NCI-H2029 (cell line): ENCODE data around the gene BCL7C.
"Not testable (repeated sequence)": the region's sequence is repeated elsewhere in the genome, so short reads cannot be mapped to it uniquely, and the experiment has no call there.

Experiments used
- DNase-seq: peaks from one replicate; lab custom pipeline; 2025; lab: John Stamatoyannopoulos, UW

Gene BCL7C

DNA sequence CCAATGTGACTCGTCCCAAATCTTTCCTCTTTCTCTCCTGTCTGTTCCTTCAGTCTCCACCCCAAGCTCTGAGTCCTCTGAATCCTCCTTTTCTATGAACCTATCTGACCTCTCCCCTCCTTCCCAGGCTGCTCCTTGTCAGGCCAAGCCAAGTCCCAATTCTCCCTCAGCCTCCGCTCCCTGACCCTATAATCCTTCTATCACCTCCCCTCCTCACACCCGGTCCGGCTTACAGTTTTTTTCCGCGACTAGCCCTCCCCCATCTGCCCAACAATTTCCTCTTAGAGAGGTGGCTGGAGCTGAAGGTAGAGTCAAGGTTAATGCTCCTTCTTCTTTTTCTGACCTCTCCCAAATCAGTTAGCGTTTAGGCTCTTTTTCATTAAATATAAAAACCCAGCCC lies 33.1 kb downstream of the BCL7C start:
- not testable (repeated sequence) for DNase-seq

DNA sequence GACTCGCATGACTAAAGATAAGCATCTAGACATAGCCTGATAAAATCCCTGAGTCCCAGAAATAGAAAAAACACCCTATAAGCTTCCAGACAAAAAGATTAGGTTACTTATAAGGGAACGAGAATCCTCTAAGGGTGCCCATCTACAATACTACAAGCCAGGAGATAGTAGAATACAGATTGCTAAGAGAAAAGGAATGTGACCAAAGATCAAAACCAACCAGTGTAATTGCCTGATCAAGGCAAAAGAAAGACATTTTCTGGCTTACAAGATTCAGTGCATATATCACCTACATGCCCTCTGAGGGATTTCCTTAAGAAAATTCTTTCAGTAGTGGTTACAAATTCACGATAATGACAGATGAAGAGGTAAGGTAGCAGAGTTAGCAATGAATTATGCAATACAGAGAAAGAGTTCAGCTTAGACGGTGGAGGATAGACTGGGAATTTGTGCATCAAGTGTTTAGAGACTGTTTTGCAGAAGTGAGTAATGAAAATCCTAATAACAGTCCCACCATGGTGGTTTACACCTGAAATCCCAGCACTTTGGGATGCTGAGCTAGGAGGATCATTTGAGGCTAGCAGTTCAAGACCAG lies 35.0 kb downstream of the BCL7C start:
- DNase-seq, result no peak

DNA sequence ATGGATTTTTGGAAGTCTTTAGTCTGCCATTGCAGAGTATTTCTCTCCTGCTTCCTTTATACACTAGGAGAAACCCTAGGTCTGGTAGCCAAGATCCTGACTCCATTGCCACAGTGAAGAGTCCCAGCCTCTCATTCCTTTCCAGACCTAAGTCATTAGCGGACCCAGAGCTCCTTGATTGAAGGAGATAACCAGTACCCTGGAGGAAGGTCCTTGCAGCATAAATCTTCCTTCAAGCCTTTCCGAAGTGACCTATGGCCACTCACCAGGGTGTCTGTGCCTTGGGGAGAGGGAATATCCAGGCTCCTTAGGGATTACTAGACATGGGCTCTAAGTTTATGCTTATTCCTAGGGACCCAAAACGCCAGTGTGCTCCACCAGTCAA lies 35.8 kb downstream of the BCL7C start:
- no peak for DNase-seq

GRCh38 chr16:30853758-30854157 lies 40.1 kb downstream of the BCL7C start:
- no peak for DNase-seq

DNA sequence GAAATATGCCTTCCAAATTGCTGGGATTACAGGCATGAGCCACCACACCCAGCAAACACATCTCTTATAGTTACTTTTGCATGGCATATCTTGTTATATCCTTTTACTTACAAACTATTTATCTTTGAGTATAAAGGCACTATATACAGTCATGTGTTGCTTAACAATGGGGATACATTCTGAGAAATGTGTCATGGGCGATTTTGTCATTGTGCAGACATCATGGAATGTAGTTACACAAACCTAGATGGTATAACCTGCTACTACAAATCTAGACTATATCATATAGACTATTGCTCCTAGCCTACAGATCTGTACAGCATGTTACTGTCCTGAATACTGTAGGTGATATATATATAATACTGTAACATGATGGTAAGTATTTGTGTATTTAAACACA lies 43.6 kb downstream of the BCL7C start:
- DNase-seq, result no peak

DNA sequence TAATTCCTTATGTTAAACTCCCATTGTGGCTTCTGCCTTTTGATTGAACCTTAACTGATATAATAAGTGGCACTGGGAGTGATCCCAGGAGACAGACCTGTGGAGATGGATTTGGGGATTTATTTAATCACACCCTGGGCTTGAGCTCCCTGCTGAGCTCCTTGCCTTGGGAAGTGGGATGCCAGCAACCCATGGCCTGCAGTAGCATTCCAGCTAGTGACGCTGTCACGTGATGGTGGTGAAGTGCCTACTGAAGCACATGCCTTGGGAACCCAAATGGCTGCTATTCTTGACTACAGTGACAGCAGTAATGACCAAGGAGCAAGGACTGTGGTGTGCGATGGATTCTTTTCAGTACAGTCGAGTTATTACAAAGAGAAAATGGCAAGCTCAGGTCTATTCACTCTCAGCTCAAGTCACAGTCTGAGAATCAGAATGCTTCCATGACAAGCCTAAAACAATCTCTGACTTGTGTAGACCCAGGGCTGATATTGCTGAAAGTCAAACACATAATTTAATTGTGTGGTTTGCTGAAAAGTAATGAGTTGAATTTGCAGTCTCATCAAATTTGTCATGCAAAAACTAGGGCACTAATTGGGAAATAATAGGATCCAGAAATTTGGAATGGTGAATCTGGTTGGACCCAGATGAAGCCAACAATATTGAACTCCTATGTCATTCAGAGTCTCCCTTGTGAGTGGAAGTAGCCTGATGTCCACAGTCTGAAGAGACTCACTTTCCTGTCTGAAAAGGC lies 47.1 kb downstream of the BCL7C start:
- no peak for DNase-seq

DNA sequence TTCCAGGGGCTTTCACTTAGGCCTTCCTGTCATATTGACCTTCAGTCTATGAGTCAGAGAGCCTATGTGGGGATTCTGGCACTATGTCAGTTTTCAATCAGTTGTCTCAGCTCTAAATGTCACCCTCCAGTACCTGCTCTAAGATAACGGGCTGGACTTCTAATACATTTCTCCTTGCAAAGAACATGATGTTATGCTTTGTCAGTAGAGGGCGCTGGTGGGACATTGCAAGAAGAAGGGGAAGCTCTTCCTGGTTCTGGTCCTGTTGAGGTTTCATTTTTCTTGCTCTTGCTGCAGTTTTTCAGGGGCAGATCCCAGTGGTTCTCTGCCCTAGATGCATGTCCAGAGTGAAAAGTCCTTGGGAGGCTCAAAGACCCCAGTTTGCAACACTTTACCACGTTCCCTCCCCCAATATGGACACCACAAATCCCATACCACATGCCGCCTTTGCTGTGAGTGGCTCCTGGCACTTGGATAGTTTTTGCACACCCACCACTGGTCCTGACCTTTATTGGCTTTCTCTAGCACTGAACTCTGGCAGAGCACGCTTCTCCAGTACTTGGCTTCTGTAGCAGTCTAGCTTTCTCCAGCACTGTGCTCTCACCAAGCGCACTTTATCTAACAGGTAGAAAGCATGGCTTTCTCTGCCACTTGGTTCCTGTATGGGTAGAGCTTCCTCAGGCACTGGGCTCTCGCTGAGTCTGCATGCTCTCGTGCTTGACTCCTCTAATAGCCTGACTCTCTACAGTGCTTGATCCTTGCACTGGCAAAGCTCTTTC lies 49.0 kb downstream of the BCL7C start:
- peak; percentile 85 for DNase-seq

- DNase-seq, result no peak
These were observed 49.6 kb downstream of the BCL7C start for GRCh38 chr16:30844346-30844670.

DNA sequence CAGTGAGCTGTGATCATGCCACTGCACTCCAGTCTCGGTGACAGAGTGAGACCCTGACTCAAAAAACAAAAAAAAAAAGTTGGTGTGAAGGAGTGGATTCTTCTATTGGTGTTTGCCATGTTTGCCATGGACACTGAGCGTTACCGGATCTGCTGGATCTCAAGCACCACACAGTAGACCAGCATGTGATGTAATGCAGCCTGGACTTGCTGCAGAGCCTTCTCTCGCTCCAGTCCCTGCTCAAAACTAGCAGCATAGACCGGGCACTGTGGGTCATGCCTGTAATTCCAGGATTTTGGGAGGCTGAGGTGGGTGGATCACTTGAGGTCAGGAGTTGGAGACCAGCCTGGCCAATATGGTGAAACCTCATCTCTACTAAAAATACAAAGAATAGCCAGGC lies 50.4 kb downstream of the BCL7C start:
- DNase-seq, result no peak

DNA sequence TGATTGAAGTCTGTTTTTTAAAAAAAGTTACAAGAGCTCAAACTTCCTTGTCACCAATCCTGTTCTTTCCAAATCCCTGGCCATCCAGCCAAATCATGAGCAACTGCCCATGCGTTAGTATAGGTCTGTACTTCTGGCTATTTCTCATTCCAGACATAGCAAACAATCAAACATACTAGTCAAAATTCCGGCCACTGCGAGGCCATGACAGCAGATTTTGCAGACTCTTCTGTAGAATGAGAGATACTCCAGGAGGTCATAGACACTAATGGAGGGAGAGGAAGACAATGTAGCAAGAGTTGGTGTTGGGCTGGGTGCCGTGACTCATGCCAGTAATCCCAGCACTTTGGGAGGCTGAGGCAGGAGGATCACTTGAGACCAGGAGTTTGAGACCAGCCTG lies 50.9 kb downstream of the BCL7C start:
- DNase-seq, result no peak

DNA sequence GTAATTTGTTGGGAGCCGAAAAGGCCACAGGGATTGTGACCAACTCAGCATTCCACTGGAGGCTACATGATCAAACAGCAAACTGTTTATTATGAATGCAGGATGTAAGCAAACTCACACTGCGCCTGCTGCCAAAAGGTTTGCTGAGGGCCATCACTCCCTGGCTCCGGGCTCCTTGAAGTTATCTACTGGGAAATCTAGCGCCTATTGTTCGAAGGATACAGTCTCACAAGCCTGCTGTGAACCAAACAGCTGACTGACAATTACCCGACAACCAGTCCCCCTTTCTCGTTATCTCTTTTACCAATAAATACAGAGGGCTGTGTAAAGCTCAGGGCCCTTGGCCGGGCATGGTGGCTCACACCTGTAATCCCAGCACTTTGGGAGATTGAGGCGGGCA lies 52.5 kb downstream of the BCL7C start:
- DNase-seq, result no peak

GRCh38 chr16:30840611-30841010 lies 53.3 kb downstream of the BCL7C start:
- no peak for DNase-seq

- no peak for DNase-seq
These were observed 54.2 kb downstream of the BCL7C start for GRCh38 chr16:30839523-30840227.

- no peak for DNase-seq
These were observed 54.9 kb downstream of the BCL7C start for GRCh38 chr16:30838876-30839471.

- DNase-seq, result no peak
These were observed 56.0 kb downstream of the BCL7C start for GRCh38 chr16:30837904-30838303.
